ENCODE data around the gene MACROD1. TPM values are rescaled to one million over a fixed set of nuclear protein-coding genes. Genes with fewer than 3 reads are reported as not detected.

The MACROD1 gene
- total and polyA plus RNA-seq, 2 donors (not counting 1 experiment from before 2014, with no cell fraction given): 2.7 to 8.6 TPM

GRCh38 chr11:64126796-64127195 lies 39.1 kb downstream of the MACROD1 start:
- no peaks in the 10 kb centered on the region for H3K9me3 Mint-ChIP-seq (ENCODE audit: insufficient read depth)
- TF ChIP-seq EZH2 (IDR thresholded peaks at IDR 0.05; ENCODE audit: borderline replicate concordance, insufficient read depth, low read depth, low read length, poor library complexity, severe bottlenecking): no peak
- no peak for TF ChIP-seq CTCF (IDR thresholded peaks at IDR 0.05)
- POLR2A ChIA-PET: no interaction called here
- Histone ChIP-seq H3K4me2 (replicated peaks; ENCODE audit: low read depth, low read length, poor library complexity, severe bottlenecking) (no peak overlapping the region), H3K27me3 (replicated peaks in 1 of 4; ENCODE audit: control extremely low read depth in 1 of 4, control insufficient read depth in 3 of 4, insufficient read depth in 4 of 4, low read length in 3 of 4) (no peaks in the 10 kb centered on the region), H3K36me3 (replicated peaks in 1 of 2; ENCODE audit: control extremely low read depth in 1 of 2, control insufficient read depth in 1 of 2, extremely low read depth in 1 of 2, insufficient read depth in 2 of 2, low read length in 1 of 2) (no peaks in the 10 kb centered on the region), H3K27ac (ENCODE audit: low read length in 2 of 2) (no peak overlapping the region), H3K79me2 (ENCODE audit: control insufficient read depth, insufficient read depth, low read length) (no peaks in the 10 kb centered on the region), H3K9ac (ENCODE audit: low read length) (no peak overlapping the region), H4K20me1 (ENCODE audit: control insufficient read depth, insufficient read depth, low read length, poor library complexity, severe bottlenecking) (no peaks in the 10 kb centered on the region), H3K4me1 (ENCODE audit: control insufficient read depth in 2 of 2, insufficient read depth in 2 of 2, low read length in 2 of 2) (no peaks in the 10 kb centered on the region), H3K9me3 (ENCODE audit: control extremely low read depth in 1 of 3, control insufficient read depth in 2 of 3, insufficient read depth in 1 of 3, low read length in 2 of 3) (no peaks in the 10 kb centered on the region), H3K4me3 (ENCODE audit: control extremely low read depth in 1 of 5, extremely low read depth in 1 of 5, insufficient read depth in 1 of 5, low read depth in 2 of 5, low read length in 4 of 5) (no peak overlapping the region), H2AFZ (ENCODE audit: insufficient read depth, low read depth, low read length, poor library complexity, severe bottlenecking) (no peak overlapping the region)
- H3K27ac Mint-ChIP-seq: no peak overlapping the region
- ATAC-seq (ENCODE audit: low read depth) (no peak), DNase-seq (no peak)
- CTCF ChIA-PET: no interaction called here
- H3K27me3 Mint-ChIP-seq: peaks cover 5% of the 10 kb centered on the region
- H3K4me1 Mint-ChIP-seq: no peaks in the 10 kb centered on the region
- intact Hi-C loops (cut with micrococcal nuclease): no loop called here
- WGBS (ENCODE audit: insufficient coverage): 95% methylated on average over 12 of the region's 17 CpGs
- H3K4me3 Mint-ChIP-seq: no peak overlapping the region

- no peak overlapping the region for H3K27ac ChIP-seq (ENCODE audit: low read length in 2 of 2)
- H3K9ac ChIP-seq (ENCODE audit: low read length): no peak overlapping the region
- H3K79me2 ChIP-seq (ENCODE audit: control insufficient read depth, insufficient read depth, low read length): no peaks in the 10 kb centered on the region
- H2AFZ ChIP-seq (ENCODE audit: insufficient read depth, low read depth, low read length, poor library complexity, severe bottlenecking): no peak overlapping the region
- no peaks in the 10 kb centered on the region for H3K4me1 Mint-ChIP-seq
- H3K36me3 ChIP-seq (replicated peaks in 1 of 2; ENCODE audit: control extremely low read depth in 1 of 2, control insufficient read depth in 1 of 2, extremely low read depth in 1 of 2, insufficient read depth in 2 of 2, low read length in 1 of 2): no peaks in the 10 kb centered on the region
- H3K27me3 Mint-ChIP-seq: peaks cover 5% of the 10 kb centered on the region
- no peaks in the 10 kb centered on the region for H3K27me3 ChIP-seq (replicated peaks in 1 of 4; ENCODE audit: control extremely low read depth in 1 of 4, control insufficient read depth in 3 of 4, insufficient read depth in 4 of 4, low read length in 3 of 4)
- TF ChIP-seq EZH2 (IDR thresholded peaks at IDR 0.05; ENCODE audit: borderline replicate concordance, insufficient read depth, low read depth, low read length, poor library complexity, severe bottlenecking) (no peak), CTCF (IDR thresholded peaks at IDR 0.05) (no peak)
- H4K20me1 ChIP-seq (ENCODE audit: control insufficient read depth, insufficient read depth, low read length, poor library complexity, severe bottlenecking): no peaks in the 10 kb centered on the region
- no peak for DNase-seq
- no peak overlapping the region for H3K27ac Mint-ChIP-seq
- H3K4me2 ChIP-seq (replicated peaks; ENCODE audit: low read depth, low read length, poor library complexity, severe bottlenecking): no peak overlapping the region
- no peak for ATAC-seq (ENCODE audit: low read depth)
- intact Hi-C loops (cut with micrococcal nuclease): no loop called here
- H3K9me3 ChIP-seq (ENCODE audit: control extremely low read depth in 1 of 3, control insufficient read depth in 2 of 3, insufficient read depth in 1 of 3, low read length in 2 of 3): no peaks in the 10 kb centered on the region
- CTCF ChIA-PET: no interaction called here
- no peak overlapping the region for H3K4me3 Mint-ChIP-seq
- POLR2A ChIA-PET: no interaction called here
- no peaks in the 10 kb centered on the region for H3K4me1 ChIP-seq (ENCODE audit: control insufficient read depth in 2 of 2, insufficient read depth in 2 of 2, low read length in 2 of 2)
- WGBS (ENCODE audit: insufficient coverage): 87% methylated on average over 11 of the region's 12 CpGs
- no peak overlapping the region for H3K4me3 ChIP-seq (ENCODE audit: control extremely low read depth in 1 of 5, extremely low read depth in 1 of 5, insufficient read depth in 1 of 5, low read depth in 2 of 5, low read length in 4 of 5)
- H3K9me3 Mint-ChIP-seq (ENCODE audit: insufficient read depth): no peaks in the 10 kb centered on the region
Measured at GRCh38 chr11:64126371-64126770, 39.5 kb downstream of the MACROD1 start.

Measured in B cell (primary cell).